ENCODE data around the gene MRPL52.
A peak's percentile ranks its signal among the peaks of the same experiment; 100 is the strongest.

MRPL52 gene

GRCh38 chr14:22882064-22882463 lies 52.4 kb downstream of the MRPL52 start:
- DNase-seq (no peak), ATAC-seq (ENCODE audit: insufficient read depth, low read depth) (no peak)
- Histone ChIP-seq H3K9me3 (ENCODE audit: insufficient read depth, low read length, severe bottlenecking) (no peaks in the 10 kb centered on the region), H3K4me2 (ENCODE audit: insufficient read depth, low read length) (no peak overlapping the region), H2AFZ (ENCODE audit: low read depth, low read length) (no peak overlapping the region), H4K20me1 (ENCODE audit: insufficient read depth, low read length) (peaks cover 23% of the 10 kb centered on the region), H3K27ac (ENCODE audit: low read length) (no peak overlapping the region), H3K9ac (ENCODE audit: low read depth, low read length) (no peak overlapping the region), H3K27me3 (ENCODE audit: insufficient read depth, low read length, poor library complexity) (peaks cover 53% of the 10 kb centered on the region), H3K4me3 (ENCODE audit: low read depth in 1 of 2, low read length in 2 of 2) (no peak overlapping the region), H3K36me3 (ENCODE audit: insufficient read depth, low read length) (no peaks in the 10 kb centered on the region), H3K79me2 (ENCODE audit: insufficient read depth, low read length) (no peaks in the 10 kb centered on the region), H3K4me1 (ENCODE audit: insufficient read depth, low read length) (no peaks in the 10 kb centered on the region)
- TF ChIP-seq CTCF (IDR thresholded peaks at IDR 0.05; ENCODE audit: borderline replicate concordance, extremely low read depth, low read length, poor library complexity, severe bottlenecking) (no peak), EZH2 (IDR thresholded peaks at IDR 0.05; ENCODE audit: borderline replicate concordance, low read depth, low read length, severe bottlenecking) (no peak)

GRCh38 chr14:22882529-22883172 lies 53.0 kb downstream of the MRPL52 start:
- Histone ChIP-seq H3K9me3 (ENCODE audit: insufficient read depth, low read length, severe bottlenecking) (no peaks in the 10 kb centered on the region), H3K9ac (ENCODE audit: low read depth, low read length) (no peak overlapping the region), H3K4me3 (ENCODE audit: low read depth in 1 of 2, low read length in 2 of 2) (no peak overlapping the region), H4K20me1 (ENCODE audit: insufficient read depth, low read length) (peaks cover 23% of the 10 kb centered on the region), H3K27ac (ENCODE audit: low read length) (no peak overlapping the region), H3K4me2 (ENCODE audit: insufficient read depth, low read length) (no peak overlapping the region), H3K36me3 (ENCODE audit: insufficient read depth, low read length) (no peaks in the 10 kb centered on the region), H2AFZ (ENCODE audit: low read depth, low read length) (no peak overlapping the region), H3K4me1 (ENCODE audit: insufficient read depth, low read length) (no peaks in the 10 kb centered on the region), H3K27me3 (ENCODE audit: insufficient read depth, low read length, poor library complexity) (peaks cover 59% of the 10 kb centered on the region), H3K79me2 (ENCODE audit: insufficient read depth, low read length) (no peaks in the 10 kb centered on the region)
- DNase-seq (peak; percentile 18), ATAC-seq (ENCODE audit: insufficient read depth, low read depth) (no peak)
- TF ChIP-seq EZH2 (IDR thresholded peaks at IDR 0.05; ENCODE audit: borderline replicate concordance, low read depth, low read length, severe bottlenecking) (no peak), CTCF (IDR thresholded peaks at IDR 0.05; ENCODE audit: borderline replicate concordance, extremely low read depth, low read length, poor library complexity, severe bottlenecking) (no peak)

- Histone ChIP-seq H3K27me3 (ENCODE audit: insufficient read depth, low read length, poor library complexity) (peaks cover 65% of the 10 kb centered on the region), H3K79me2 (ENCODE audit: insufficient read depth, low read length) (no peaks in the 10 kb centered on the region), H3K9ac (ENCODE audit: low read depth, low read length) (no peak within 1 kb of the TSS), H3K36me3 (ENCODE audit: insufficient read depth, low read length) (no peaks in the 10 kb centered on the region), H3K4me3 (ENCODE audit: low read depth in 1 of 2, low read length in 2 of 2) (no peak within 1 kb of the TSS), H3K4me2 (ENCODE audit: insufficient read depth, low read length) (no peak within 1 kb of the TSS), H4K20me1 (ENCODE audit: insufficient read depth, low read length) (peaks cover 23% of the 10 kb centered on the region), H2AFZ (ENCODE audit: low read depth, low read length) (no peak within 1 kb of the TSS), H3K9me3 (ENCODE audit: insufficient read depth, low read length, severe bottlenecking) (no peaks in the 10 kb centered on the region), H3K4me1 (ENCODE audit: insufficient read depth, low read length) (no peaks in the 10 kb centered on the region), H3K27ac (ENCODE audit: low read length) (no peak within 1 kb of the TSS)
- TF ChIP-seq CTCF (IDR thresholded peaks at IDR 0.05; ENCODE audit: borderline replicate concordance, extremely low read depth, low read length, poor library complexity, severe bottlenecking) (no peak), EZH2 (IDR thresholded peaks at IDR 0.05; ENCODE audit: borderline replicate concordance, low read depth, low read length, severe bottlenecking) (no peak)
- DNase-seq (no peak), ATAC-seq (ENCODE audit: insufficient read depth, low read depth) (no peak)
Measured at GRCh38 chr14:22883173-22883976, 53.7 kb downstream of the MRPL52 start, which contains the start of gene REM2. Gene REM2, plus strand, starts transcription at chr14:22883222. Its CDS starts 66 bp downstream, at chr14:22883288.
